Measurements from ENCODE around the gene CYSTM1. TPM values are rescaled to one million over a fixed set of nuclear protein-coding genes. Genes with fewer than 3 reads are reported as not detected.

Gene CYSTM1
- total RNA-seq, 1 experiment from 2014 or later, result 61.1 TPM

DNA sequence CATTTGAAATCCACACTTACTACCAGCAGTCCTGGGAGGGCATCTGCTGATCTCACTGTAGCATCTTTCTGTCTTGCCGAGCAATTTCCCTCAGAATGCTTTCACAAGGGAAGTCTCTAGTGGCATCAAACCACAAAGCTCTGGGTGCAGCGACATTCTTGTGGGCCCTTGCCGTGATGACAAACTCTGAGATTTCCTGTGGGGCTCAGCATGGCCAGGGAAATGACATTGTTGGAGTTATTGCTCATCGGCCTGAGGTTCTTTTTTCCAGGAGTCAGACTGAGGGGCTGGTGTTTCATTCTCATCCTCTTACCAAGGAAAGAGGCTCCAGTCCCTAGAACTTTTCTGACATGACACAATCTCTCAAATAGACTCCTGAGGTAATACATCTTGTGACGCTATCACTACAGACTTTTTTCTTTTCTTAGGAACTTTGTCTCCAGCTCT, 76.6 kb downstream of the CYSTM1 start:
- Histone ChIP-seq H3K4me3 (ENCODE audit: insufficient read depth, low read depth, low read length) (no peak overlapping the region), H3K36me3 (replicated peaks; ENCODE audit: control insufficient read depth, insufficient read depth, low read length) (peaks cover 2% of the 10 kb centered on the region; the same call in 1 of the 2 replicates), H3K27me3 (ENCODE audit: control insufficient read depth, insufficient read depth, low read length) (no peaks in the 10 kb centered on the region)
- DNase-seq, result no peak

DNA sequence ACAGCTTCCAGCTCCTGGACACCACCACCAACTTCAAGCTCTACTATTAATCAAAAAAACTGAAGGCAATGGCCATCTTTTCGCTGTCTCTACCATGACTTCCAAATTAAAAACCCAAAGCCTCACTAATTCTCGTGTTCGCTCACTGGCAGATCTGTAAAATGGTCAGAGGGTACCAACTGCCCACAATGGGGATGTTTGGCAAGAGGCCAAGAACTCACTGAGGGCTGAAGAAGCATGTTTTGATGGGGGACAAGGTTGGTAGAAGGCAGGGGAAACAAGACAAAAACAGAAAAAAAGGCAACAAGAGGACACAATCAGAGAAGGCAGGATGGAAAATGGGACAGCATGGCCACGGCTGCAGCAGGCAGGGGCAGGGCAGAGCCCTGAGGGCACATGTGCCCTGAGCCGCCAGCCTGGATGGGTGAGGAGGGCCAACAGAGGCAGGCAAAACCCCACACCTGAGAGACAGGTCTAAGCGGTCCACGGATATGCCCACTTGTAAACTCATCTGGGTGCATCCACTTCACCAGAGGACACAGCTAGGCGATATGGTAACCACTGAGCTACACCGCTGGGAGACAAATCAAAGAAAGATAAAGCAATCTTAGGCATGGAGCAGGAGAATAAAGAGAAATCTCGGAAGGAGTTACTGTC, 77.6 kb downstream of the CYSTM1 start:
- Histone ChIP-seq H3K36me3 (replicated peaks; ENCODE audit: control insufficient read depth, insufficient read depth, low read length) (peaks cover 2% of the 10 kb centered on the region; the same call in 1 of the 2 replicates), H3K27me3 (ENCODE audit: control insufficient read depth, insufficient read depth, low read length) (no peaks in the 10 kb centered on the region), H3K4me3 (ENCODE audit: insufficient read depth, low read depth, low read length) (no peak overlapping the region)
- no peak for DNase-seq

DNA sequence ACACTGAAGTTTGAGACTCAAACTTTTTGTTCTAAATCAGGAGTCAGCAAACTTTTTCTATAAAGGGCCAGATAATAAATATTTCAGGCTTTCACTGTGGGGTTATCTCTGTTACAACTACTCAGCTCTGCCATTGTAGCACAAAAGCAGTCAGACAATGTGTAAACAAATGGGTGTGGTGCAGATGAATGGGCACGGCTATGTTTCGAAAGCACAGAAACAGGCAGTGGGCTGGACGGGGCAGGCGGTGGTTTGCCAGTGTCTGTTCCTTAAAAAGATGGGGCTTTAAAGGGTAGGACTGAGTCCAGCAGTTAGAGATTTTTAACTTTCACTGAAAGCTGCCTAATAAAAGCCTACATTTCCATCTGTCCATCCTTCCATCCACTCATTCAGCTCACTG, 79.0 kb downstream of the CYSTM1 start:
- no peaks in the 10 kb centered on the region for H3K27me3 ChIP-seq (ENCODE audit: control insufficient read depth, insufficient read depth, low read length)
- H3K36me3 ChIP-seq (replicated peaks; ENCODE audit: control insufficient read depth, insufficient read depth, low read length), result peaks cover 2% of the 10 kb centered on the region; the same call in 1 of the 2 replicates
- H3K4me3 ChIP-seq (ENCODE audit: insufficient read depth, low read depth, low read length), result no peak overlapping the region
- DNase-seq, result no peak

GRCh38 chr5:140255460-140256157, 80.6 kb downstream of the CYSTM1 start:
- Histone ChIP-seq H3K4me3 (ENCODE audit: insufficient read depth, low read depth, low read length) (no peak overlapping the region), H3K36me3 (replicated peaks; ENCODE audit: control insufficient read depth, insufficient read depth, low read length) (peaks cover 2% of the 10 kb centered on the region; the same call in 1 of the 2 replicates), H3K27me3 (ENCODE audit: control insufficient read depth, insufficient read depth, low read length) (no peaks in the 10 kb centered on the region)
- no peak for DNase-seq

GRCh38 chr5:140256726-140257125, 81.7 kb downstream of the CYSTM1 start:
- Histone ChIP-seq H3K4me3 (ENCODE audit: insufficient read depth, low read depth, low read length) (no peak overlapping the region), H3K36me3 (replicated peaks; ENCODE audit: control insufficient read depth, insufficient read depth, low read length) (peaks cover under 1% of the 10 kb centered on the region; the same call in 1 of the 2 replicates), H3K27me3 (ENCODE audit: control insufficient read depth, insufficient read depth, low read length) (no peaks in the 10 kb centered on the region)
- DNase-seq, result no peak

DNA sequence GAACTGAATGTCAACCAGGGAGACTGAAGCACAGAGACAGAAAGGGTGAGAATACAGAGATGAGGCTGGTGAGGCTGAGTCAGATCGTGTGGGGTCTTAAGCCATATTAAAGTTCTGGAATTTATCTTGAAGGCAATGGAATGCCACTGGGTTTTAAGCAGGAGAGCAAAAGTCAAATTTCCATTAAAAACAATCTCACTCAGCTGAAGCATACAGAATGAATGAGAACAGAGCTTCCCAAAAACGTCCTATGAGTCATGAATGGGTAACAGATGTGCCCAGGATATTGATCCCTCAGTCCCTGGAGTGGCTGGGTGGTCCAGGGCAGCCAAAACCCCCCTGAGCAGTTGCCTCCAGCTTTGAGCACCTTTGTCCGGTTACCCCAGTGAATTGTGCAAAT, 83.0 kb downstream of the CYSTM1 start:
- Histone ChIP-seq H3K27me3 (ENCODE audit: control insufficient read depth, insufficient read depth, low read length) (no peaks in the 10 kb centered on the region), H3K36me3 (replicated peaks; ENCODE audit: control insufficient read depth, insufficient read depth, low read length) (no peaks in the 10 kb centered on the region; the same call in 1 of the 2 replicates), H3K4me3 (ENCODE audit: insufficient read depth, low read depth, low read length) (no peak overlapping the region)
- DNase-seq, result no peak

DNA sequence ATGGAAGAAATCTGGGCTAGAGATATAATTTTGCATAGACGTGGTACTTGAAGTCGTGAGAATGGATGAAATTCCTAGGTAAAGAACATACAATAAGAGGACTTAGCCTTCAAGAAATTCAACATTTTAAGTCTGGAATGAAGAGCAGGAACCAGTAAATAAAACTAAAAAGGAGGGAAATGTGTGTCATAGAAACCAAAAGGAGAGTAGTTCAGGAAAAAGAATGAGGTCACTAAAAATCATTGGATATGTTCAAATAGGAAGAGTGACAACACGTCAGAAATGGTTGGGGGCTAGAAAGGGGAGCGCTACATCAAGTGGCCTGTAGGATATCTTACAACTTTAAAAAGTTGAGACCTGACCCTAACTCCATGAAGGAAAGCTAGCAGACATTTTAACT, 83.9 kb downstream of the CYSTM1 start:
- no peak for DNase-seq
- Histone ChIP-seq H3K4me3 (ENCODE audit: insufficient read depth, low read depth, low read length) (no peak overlapping the region), H3K27me3 (ENCODE audit: control insufficient read depth, insufficient read depth, low read length) (no peaks in the 10 kb centered on the region), H3K36me3 (replicated peaks; ENCODE audit: control insufficient read depth, insufficient read depth, low read length) (no peaks in the 10 kb centered on the region; the same call in 1 of the 2 replicates)

- Histone ChIP-seq H3K27me3 (ENCODE audit: control insufficient read depth, insufficient read depth, low read length) (no peaks in the 10 kb centered on the region), H3K4me3 (ENCODE audit: insufficient read depth, low read depth, low read length) (no peak overlapping the region), H3K36me3 (replicated peaks; ENCODE audit: control insufficient read depth, insufficient read depth, low read length) (no peaks in the 10 kb centered on the region; the same call in 1 of the 2 replicates)
- no peak for DNase-seq
These were observed 84.5 kb downstream of the CYSTM1 start for GRCh38 chr5:140259500-140259899.

GRCh38 chr5:140260089-140260656, 85.2 kb downstream of the CYSTM1 start:
- no peak overlapping the region for H3K4me3 ChIP-seq (ENCODE audit: insufficient read depth, low read depth, low read length)
- H3K27me3 ChIP-seq (ENCODE audit: control insufficient read depth, insufficient read depth, low read length), result no peaks in the 10 kb centered on the region
- DNase-seq, result no peak
- H3K36me3 ChIP-seq (replicated peaks; ENCODE audit: control insufficient read depth, insufficient read depth, low read length), result no peaks in the 10 kb centered on the region; the same call in 1 of the 2 replicates

DNA sequence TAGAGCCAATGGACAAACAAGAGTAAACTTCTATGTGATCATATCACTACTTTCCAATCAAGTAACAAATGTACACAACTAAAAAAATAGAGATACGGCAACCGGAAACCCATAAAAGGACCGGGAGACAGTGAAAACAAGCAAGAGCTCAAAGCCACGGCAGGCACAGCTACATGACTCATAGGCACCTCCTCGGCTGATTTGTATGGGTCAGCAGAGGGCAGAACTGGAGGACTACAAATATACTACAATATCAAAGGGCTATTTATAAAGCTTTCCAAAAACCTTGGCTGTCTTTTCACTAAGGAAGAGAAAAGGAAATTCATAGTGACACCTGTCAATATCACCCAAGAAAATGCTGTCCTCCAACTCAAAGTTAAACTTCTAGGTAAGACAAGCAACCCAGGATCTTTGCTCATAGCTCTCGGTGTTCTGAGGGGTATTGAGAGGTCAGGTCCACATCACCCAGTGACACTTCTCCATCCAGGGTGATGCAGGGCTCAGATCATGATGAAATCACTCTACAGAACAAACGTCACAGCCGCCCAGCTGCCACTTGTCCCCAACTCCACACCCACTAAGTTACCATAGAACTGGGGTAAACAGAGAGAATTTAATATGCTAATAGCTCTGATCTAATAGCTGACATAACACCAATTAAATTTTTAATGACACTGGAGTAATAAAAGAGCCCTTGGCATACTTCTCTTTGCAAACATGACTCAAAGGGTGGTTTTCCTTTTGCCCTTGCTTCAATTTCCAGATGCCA, 86.6 kb downstream of the CYSTM1 start:
- DNase-seq, result no peak
- Histone ChIP-seq H3K27me3 (ENCODE audit: control insufficient read depth, insufficient read depth, low read length) (no peaks in the 10 kb centered on the region), H3K4me3 (ENCODE audit: insufficient read depth, low read depth, low read length) (no peak overlapping the region)

DNA sequence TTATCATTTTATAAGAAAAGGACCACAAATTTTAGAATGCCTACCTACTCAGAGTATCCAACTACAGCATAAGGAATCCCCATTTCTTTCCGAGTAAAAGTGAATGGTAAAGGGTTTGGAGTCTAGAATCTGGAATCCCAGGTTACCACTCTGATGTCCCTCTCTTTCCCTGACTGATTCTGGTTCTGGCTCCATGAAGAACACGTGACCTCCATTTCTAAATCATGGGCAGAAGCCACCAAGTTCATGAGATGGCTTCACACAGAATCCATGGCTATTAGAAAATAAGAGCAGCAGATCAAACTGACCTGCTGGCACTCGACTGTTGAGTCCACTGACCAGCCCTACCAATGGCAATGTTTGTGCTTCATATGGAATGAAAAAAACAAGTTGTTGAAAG, 87.2 kb downstream of the CYSTM1 start:
- no peak for DNase-seq
- Histone ChIP-seq H3K4me3 (ENCODE audit: insufficient read depth, low read depth, low read length) (no peak overlapping the region), H3K27me3 (ENCODE audit: control insufficient read depth, insufficient read depth, low read length) (no peaks in the 10 kb centered on the region), H3K36me3 (replicated peaks; ENCODE audit: control insufficient read depth, insufficient read depth, low read length) (no peaks in the 10 kb centered on the region; the same call in 1 of the 2 replicates)

More for the DNA sequence above, 86.6 kb downstream of the CYSTM1 start:
- H3K36me3 ChIP-seq (replicated peaks; ENCODE audit: control insufficient read depth, insufficient read depth, low read length), result no peaks in the 10 kb centered on the region; the same call in 1 of the 2 replicates

GRCh38 chr5:140262839-140263238, 87.9 kb downstream of the CYSTM1 start:
- DNase-seq, result no peak
- no peak overlapping the region for H3K4me3 ChIP-seq (ENCODE audit: insufficient read depth, low read depth, low read length)
- no peaks in the 10 kb centered on the region; the same call in 1 of the 2 replicates for H3K36me3 ChIP-seq (replicated peaks; ENCODE audit: control insufficient read depth, insufficient read depth, low read length)
- H3K27me3 ChIP-seq (ENCODE audit: control insufficient read depth, insufficient read depth, low read length), result no peaks in the 10 kb centered on the region

- Histone ChIP-seq H3K27me3 (ENCODE audit: control insufficient read depth, insufficient read depth, low read length) (no peaks in the 10 kb centered on the region), H3K4me3 (ENCODE audit: insufficient read depth, low read depth, low read length) (no peak overlapping the region), H3K36me3 (replicated peaks; ENCODE audit: control insufficient read depth, insufficient read depth, low read length) (no peaks in the 10 kb centered on the region)
- DNase-seq, result no peak
These were observed 90.9 kb downstream of the CYSTM1 start for GRCh38 chr5:140265845-140266244.

GRCh38 chr5:140266471-140267200, 91.6 kb downstream of the CYSTM1 start:
- H3K27me3 ChIP-seq (ENCODE audit: control insufficient read depth, insufficient read depth, low read length), result no peaks in the 10 kb centered on the region
- no peak overlapping the region for H3K4me3 ChIP-seq (ENCODE audit: insufficient read depth, low read depth, low read length)
- DNase-seq, result no peak
- no peaks in the 10 kb centered on the region for H3K36me3 ChIP-seq (replicated peaks; ENCODE audit: control insufficient read depth, insufficient read depth, low read length)

Measured in H7 (cell line).